CD8-positive, alpha-beta memory T cell (primary cell): ENCODE data around the gene TCTN1. TPM values are rescaled to one million over a fixed set of nuclear protein-coding genes. Genes with fewer than 3 reads are reported as not detected.

Experiments used
- CTCF ChIA-PET: fragments of 350-600 bp; sonication (Branson Sonifier 250); formaldehyde crosslinking; loops from one replicate; lab custom pipeline; 2021; ENCODE audit warnings: antibody characterized with exemption; lab: Charles Lee
- POLR2A ChIA-PET: fragments of 350-600 bp; sonication (Branson Sonifier 250); formaldehyde crosslinking; loops from one replicate; lab custom pipeline; 2021; ENCODE audit warnings: antibody characterized with exemption; lab: Charles Lee
- DNase-seq, 5 donors: peaks; one replicate each; pipeline versions ENCODE4 v3.0.0 to v3.0.0-alpha.2; 2020 to 2022; ENCODE audit warnings: mixed read lengths in 1 of 5
- H3K27ac ChIP-seq: one replicate; pipeline ENCODE4 v1.7.0; 2013; ENCODE audit warnings: low read depth, mild to moderate bottlenecking, low read length, moderate library complexity
- H3K27me3 ChIP-seq: 2 replicates; pipeline ENCODE4 v1.7.0; 2013; ENCODE audit warnings: low read length, mild to moderate bottlenecking; ENCODE audit not compliant: insufficient read depth, poor library complexity, severe bottlenecking
- H3K36me3 ChIP-seq: 2 replicates; pipeline ENCODE4 v1.7.0; 2013; ENCODE audit warnings: mild to moderate bottlenecking, low read length, moderate library complexity; ENCODE audit not compliant: insufficient read depth
- H3K4me1 ChIP-seq: 2 replicates; pipeline ENCODE4 v1.7.0; 2013; ENCODE audit warnings: mild to moderate bottlenecking, low read length, moderate library complexity; ENCODE audit not compliant: insufficient read depth
- H3K4me3 ChIP-seq: 2 replicates; pipeline ENCODE4 v1.7.0; 2013; ENCODE audit warnings: mild to moderate bottlenecking, low read length
- H3K9me3 ChIP-seq: 2 replicates; pipeline ENCODE4 v1.7.0; 2013; ENCODE audit warnings: mild to moderate bottlenecking, low read length
- H3K27ac Mint-ChIP-seq, 8 donors: one replicate each; pipeline ENCODE4 v1.8.0; 2020 to 2021; ENCODE audit warnings: mixed read lengths in 8 of 8, mild to moderate bottlenecking in 6 of 8, inconsistent platforms in 3 of 8, moderate library complexity in 3 of 8
- H3K27me3 Mint-ChIP-seq, 2 donors: one replicate each; pipeline ENCODE4 v1.8.0; 2020 to 2021; ENCODE audit warnings: mixed read lengths in 2 of 2, mild to moderate bottlenecking in 1 of 2, moderate library complexity in 1 of 2
- H3K36me3 Mint-ChIP-seq, 3 donors: one replicate each; pipeline ENCODE4 v1.8.0; 2020 to 2021; ENCODE audit warnings: mixed read lengths in 3 of 3, inconsistent platforms in 1 of 3, mild to moderate bottlenecking in 1 of 3
- H3K4me1 Mint-ChIP-seq, 3 donors: one replicate each; pipeline ENCODE4 v1.8.0; 2020 to 2021; ENCODE audit warnings: mixed read lengths in 3 of 3, inconsistent platforms in 1 of 3, mild to moderate bottlenecking in 1 of 3
- H3K4me3 Mint-ChIP-seq, 7 donors: one replicate each; pipeline ENCODE4 v1.8.0; 2020 to 2021; ENCODE audit warnings: mixed read lengths in 7 of 7, mild to moderate bottlenecking in 6 of 7, moderate library complexity in 4 of 7, inconsistent platforms in 2 of 7
- H3K9me3 Mint-ChIP-seq, 5 donors: one replicate each; pipeline ENCODE4 v1.8.0; 2020 to 2022; ENCODE audit warnings: mixed read lengths in 5 of 5, mild to moderate bottlenecking in 3 of 5, moderate library complexity in 2 of 5, inconsistent platforms in 1 of 5
- polyA plus RNA-seq: library from polyadenylated mRNA; unstranded; fragments of 300-500 nt; fragmentation: Illumina TruSeq; gene quantifications from one replicate; pipeline ENCODE4 v1.2.3, GENCODE V29; 2021
- total RNA-seq, 2 experiments: library from RNA; stranded (reverse); gene quantifications; one replicate each; pipeline ENCODE4 v1.2.3, GENCODE V29; 2021

The TCTN1 gene
- total and polyA plus RNA-seq, 3 experiments from 2014 or later: 4.6 to 11.1 (median 9.8) TPM

DNA sequence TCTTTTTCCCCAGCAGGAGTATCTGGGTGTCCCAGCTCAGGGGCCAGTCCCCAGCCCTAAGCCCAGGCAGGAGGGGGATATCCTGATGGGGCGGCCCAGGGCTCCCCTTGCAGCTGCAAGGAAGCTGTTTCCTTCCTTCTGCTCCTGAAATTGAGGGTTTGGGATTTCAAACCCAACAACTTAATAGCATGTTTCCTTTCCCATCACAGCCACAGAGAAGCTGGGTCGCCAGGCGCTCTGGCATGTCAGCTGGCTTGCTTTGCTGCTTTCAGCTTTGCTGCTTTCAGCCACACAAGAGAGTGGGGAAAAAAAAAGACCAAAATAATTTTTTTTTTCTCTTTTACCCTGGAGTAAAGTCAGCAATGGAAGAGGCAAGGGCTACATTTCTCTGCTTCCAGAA is 44.9 kb downstream of the TCTN1 start:
- H3K27ac ChIP-seq: no peak overlapping the region
- H3K36me3 ChIP-seq: no peaks in the 10 kb centered on the region
- H3K9me3 ChIP-seq: no peaks in the 10 kb centered on the region
- Mint-ChIP-seq H3K4me3 (no peak overlapping the region), H3K27ac (peak overlapping the region in 4 of 8 donors; percentile 32 to 86 (median 60)), H3K27me3 (no peaks in the 10 kb centered on the region), H3K9me3 (no peaks in the 10 kb centered on the region), H3K4me1 (peaks cover 19 to 28% (median 22%) of the 10 kb centered on the region in 3 donors), H3K36me3 (peaks cover 0 to 11% (median 2%) of the 10 kb centered on the region in 3 donors)
- H3K4me1 ChIP-seq: peaks cover 19% of the 10 kb centered on the region
- POLR2A ChIA-PET: no interaction called here
- H3K27me3 ChIP-seq: no peaks in the 10 kb centered on the region
- CTCF ChIA-PET: interaction anchor here (0.6 kb wide), 1 partner anchor 76 kb away, joined by 3 read pairs; no protein-coding TSS in a partner anchor
- no peak for DNase-seq
- H3K4me3 ChIP-seq: no peak overlapping the region

DNA sequence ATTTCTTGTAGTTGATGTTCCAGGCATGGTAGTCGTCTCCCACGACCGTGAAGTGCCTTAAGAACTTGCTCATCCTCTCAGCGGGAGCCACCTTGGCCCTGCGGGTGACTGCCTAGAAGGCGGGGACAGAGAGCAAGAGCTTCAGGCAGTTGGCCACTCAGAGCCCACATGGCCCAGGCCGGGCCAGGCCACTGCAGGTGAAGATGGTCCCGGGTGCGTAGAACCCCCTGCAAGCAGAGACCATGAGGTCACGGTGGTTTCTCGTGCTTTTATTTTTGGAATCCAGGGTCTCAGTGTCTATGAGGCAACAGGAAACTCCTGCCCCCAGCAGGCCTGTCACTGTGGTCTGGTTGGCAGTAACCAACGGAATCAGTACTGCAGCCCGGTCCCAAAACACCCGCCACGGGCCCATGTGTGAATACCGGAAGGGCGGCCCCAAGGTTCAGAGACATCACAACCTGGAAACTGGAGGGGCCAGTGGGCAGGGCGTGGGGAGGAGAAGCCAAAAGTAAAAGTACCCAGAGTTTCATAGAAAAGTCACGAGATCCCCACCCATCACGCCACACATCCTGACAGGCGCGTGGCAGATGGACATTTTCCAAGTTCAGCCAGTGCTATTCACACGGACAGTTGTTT is 47.5 kb downstream of the TCTN1 start:
- peak overlapping the region; percentile 25 for H3K4me3 ChIP-seq
- peak overlapping the region; percentile 25 to 91 (median 81) for H3K4me3 Mint-ChIP-seq
- DNase-seq: peak; percentile 39 to 76 (median 49)
- no peak overlapping the region for H3K27ac ChIP-seq
- peaks cover 8 to 17% (median 15%) of the 10 kb centered on the region in 3 donors for H3K36me3 Mint-ChIP-seq
- no peaks in the 10 kb centered on the region for H3K36me3 ChIP-seq
- no peaks in the 10 kb centered on the region for H3K27me3 ChIP-seq
- H3K27me3 Mint-ChIP-seq: no peaks in the 10 kb centered on the region
- peaks cover 18 to 28% (median 22%) of the 10 kb centered on the region in 3 donors for H3K4me1 Mint-ChIP-seq
- H3K4me1 ChIP-seq: peaks cover 19% of the 10 kb centered on the region
- POLR2A ChIA-PET: no interaction called here
- no peaks in the 10 kb centered on the region for H3K9me3 ChIP-seq
- H3K9me3 Mint-ChIP-seq: peaks cover 11 to 18% (median 12%) of the 10 kb centered on the region in 5 donors
- CTCF ChIA-PET: no interaction called here
- peak overlapping the region; percentile 70 to 98 (median 92) for H3K27ac Mint-ChIP-seq

DNA sequence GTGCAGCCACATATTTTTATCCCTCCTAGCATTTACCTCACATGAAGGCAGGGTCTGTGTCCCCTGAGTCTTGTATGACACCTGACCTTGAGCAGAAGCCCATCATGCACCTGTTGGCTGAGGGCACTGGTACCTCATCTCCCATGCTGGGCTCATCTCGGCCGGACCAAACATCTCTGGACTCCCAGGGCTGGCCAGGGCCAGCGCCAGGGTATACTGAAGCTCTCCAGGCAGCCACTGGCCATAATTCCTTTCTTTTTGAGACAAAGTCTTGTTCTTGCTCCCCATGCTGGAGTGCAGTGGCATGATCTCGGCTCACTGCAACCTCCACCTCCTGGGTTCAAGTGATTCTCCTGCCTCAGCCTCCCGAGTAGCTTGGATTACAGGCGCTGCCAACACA is 53.0 kb downstream of the TCTN1 start:
- POLR2A ChIA-PET: no interaction called here
- CTCF ChIA-PET: no interaction called here

DNA sequence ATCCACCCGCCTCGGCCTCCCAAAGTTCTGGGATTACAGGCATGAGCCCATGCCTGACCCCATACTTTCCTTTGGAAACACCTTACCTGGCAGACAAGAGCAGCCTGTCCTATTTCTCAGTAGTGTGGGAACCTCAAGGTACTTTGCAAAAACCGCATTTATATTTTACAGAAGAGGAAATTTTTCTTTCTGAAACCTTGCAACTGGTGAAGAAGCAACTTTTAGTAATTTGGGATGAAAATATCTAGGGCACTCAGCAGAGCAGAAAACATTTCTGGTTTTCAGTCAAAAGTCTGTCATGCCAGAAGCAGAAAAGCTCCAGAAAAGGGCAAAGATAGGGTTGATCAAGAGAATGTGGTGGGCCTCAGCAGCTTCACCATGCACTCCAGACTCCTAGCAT is 53.7 kb downstream of the TCTN1 start:
- Mint-ChIP-seq H3K4me3 (no peak overlapping the region), H3K9me3 (peaks cover 11 to 22% (median 22%) of the 10 kb centered on the region in 5 donors), H3K36me3 (peaks cover 16 to 31% (median 26%) of the 10 kb centered on the region in 3 donors), H3K4me1 (peaks cover 19 to 26% (median 26%) of the 10 kb centered on the region in 3 donors), H3K27ac (no peak overlapping the region), H3K27me3 (no peaks in the 10 kb centered on the region)
- CTCF ChIA-PET: interaction anchor here (0.6 kb wide), 1 partner anchor 153 kb away, joined by 3 read pairs; no protein-coding TSS in a partner anchor
- POLR2A ChIA-PET: interaction anchor here (0.5 kb wide), 1 partner anchor 236 kb away, joined by 3 read pairs; no protein-coding TSS in a partner anchor
- H3K4me3 ChIP-seq: no peak overlapping the region
- no peaks in the 10 kb centered on the region for H3K9me3 ChIP-seq
- H3K4me1 ChIP-seq: peaks cover 20% of the 10 kb centered on the region
- H3K27me3 ChIP-seq: no peaks in the 10 kb centered on the region
- H3K36me3 ChIP-seq: no peaks in the 10 kb centered on the region
- DNase-seq: no peak
- H3K27ac ChIP-seq: no peak overlapping the region

More for the DNA sequence above, 53.0 kb downstream of the TCTN1 start:
- Histone ChIP-seq H3K4me3 (no peak overlapping the region), H3K4me1 (peaks cover 28% of the 10 kb centered on the region), H3K9me3 (no peaks in the 10 kb centered on the region), H3K36me3 (no peaks in the 10 kb centered on the region), H3K27me3 (no peaks in the 10 kb centered on the region), H3K27ac (no peak overlapping the region)
- peaks cover 23 to 34% (median 34%) of the 10 kb centered on the region in 3 donors for H3K4me1 Mint-ChIP-seq
- peaks cover 16 to 31% (median 24%) of the 10 kb centered on the region in 3 donors for H3K36me3 Mint-ChIP-seq
- H3K27me3 Mint-ChIP-seq: no peaks in the 10 kb centered on the region
- H3K4me3 Mint-ChIP-seq: no peak overlapping the region
- H3K27ac Mint-ChIP-seq: no peak overlapping the region
- peaks cover 11 to 22% (median 22%) of the 10 kb centered on the region in 5 donors for H3K9me3 Mint-ChIP-seq
- no peak for DNase-seq

DNA sequence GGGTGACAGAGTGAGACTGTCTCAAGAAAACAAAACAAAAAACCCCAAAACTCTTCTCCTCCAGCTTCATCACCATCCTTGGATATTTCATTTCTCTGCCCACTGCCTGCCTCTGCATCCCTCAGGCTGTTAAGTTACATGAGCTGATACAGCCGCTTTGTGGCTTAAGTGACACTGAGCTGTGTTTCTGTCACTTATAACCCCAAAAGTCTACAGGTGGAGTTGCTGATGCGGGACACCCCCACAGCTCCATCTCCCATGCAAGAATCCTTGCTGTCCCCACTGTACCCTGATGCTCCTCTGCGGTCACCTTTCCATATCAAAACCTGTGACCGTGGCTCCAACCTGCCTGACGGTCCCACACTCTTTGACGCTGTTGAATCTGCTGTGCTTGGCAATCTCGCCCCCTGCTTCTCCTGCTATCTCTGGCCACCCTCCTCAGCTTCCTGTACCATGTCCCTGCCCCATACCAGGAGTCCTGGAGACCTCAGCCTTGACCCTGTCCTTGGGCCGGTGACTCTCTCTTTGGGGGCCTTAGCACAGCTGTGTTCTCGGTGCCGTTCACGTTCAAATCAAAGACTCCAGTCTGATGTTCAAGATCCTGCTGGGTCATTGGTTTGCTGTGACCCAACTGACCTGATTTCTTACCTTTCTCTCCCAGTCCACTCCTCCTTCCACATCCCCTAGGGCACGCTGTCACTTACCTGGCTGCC is 54.7 kb downstream of the TCTN1 start:
- H3K27ac ChIP-seq: no peak overlapping the region
- DNase-seq: no peak
- H3K9me3 ChIP-seq: no peaks in the 10 kb centered on the region
- Mint-ChIP-seq H3K36me3 (peaks cover 19 to 31% (median 28%) of the 10 kb centered on the region in 3 donors), H3K9me3 (peaks cover 11 to 22% (median 22%) of the 10 kb centered on the region in 5 donors), H3K27ac (peak overlapping the region in 6 of 8 donors; percentile 23 to 92 (median 44)), H3K4me3 (peak overlapping the region in 2 of 7 donors; percentile 7 to 25), H3K27me3 (no peaks in the 10 kb centered on the region), H3K4me1 (peaks cover 17 to 22% (median 22%) of the 10 kb centered on the region in 3 donors)
- H3K27me3 ChIP-seq: no peaks in the 10 kb centered on the region
- no peak overlapping the region for H3K4me3 ChIP-seq
- no peaks in the 10 kb centered on the region for H3K36me3 ChIP-seq
- POLR2A ChIA-PET: no interaction called here
- peaks cover 19% of the 10 kb centered on the region for H3K4me1 ChIP-seq
- CTCF ChIA-PET: no interaction called here

DNA sequence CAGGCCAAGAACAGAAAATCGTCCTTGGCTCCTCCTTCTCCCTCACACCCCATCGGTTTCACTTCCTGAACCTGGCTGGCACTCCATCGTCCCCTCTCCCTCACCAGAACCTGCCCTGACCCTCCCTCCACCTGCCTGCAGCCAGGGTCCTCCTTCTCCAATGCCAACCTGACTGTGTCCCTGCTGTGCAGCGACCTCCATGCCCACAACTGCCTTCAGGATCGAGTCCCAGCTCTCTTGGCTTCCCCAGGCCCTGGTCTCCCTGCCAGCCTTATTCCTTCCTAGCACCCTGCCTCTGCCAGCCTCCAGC is 55.2 kb downstream of the TCTN1 start:
- peak overlapping the region in 6 of 8 donors; percentile 4 to 74 (median 36) for H3K27ac Mint-ChIP-seq
- Histone ChIP-seq H3K4me1 (peaks cover 19% of the 10 kb centered on the region), H3K36me3 (no peaks in the 10 kb centered on the region), H3K9me3 (no peaks in the 10 kb centered on the region), H3K27ac (no peak overlapping the region), H3K27me3 (no peaks in the 10 kb centered on the region), H3K4me3 (no peak overlapping the region)
- DNase-seq: no peak
- peak overlapping the region in 2 of 7 donors; percentile 25 to 45 for H3K4me3 Mint-ChIP-seq
- peaks cover 17 to 22% (median 22%) of the 10 kb centered on the region in 3 donors for H3K4me1 Mint-ChIP-seq
- H3K36me3 Mint-ChIP-seq: peaks cover 21 to 29% (median 29%) of the 10 kb centered on the region in 3 donors
- CTCF ChIA-PET: no interaction called here
- H3K9me3 Mint-ChIP-seq: peaks cover 9 to 22% (median 20%) of the 10 kb centered on the region in 5 donors
- H3K27me3 Mint-ChIP-seq: no peaks in the 10 kb centered on the region
- POLR2A ChIA-PET: no interaction called here

DNA sequence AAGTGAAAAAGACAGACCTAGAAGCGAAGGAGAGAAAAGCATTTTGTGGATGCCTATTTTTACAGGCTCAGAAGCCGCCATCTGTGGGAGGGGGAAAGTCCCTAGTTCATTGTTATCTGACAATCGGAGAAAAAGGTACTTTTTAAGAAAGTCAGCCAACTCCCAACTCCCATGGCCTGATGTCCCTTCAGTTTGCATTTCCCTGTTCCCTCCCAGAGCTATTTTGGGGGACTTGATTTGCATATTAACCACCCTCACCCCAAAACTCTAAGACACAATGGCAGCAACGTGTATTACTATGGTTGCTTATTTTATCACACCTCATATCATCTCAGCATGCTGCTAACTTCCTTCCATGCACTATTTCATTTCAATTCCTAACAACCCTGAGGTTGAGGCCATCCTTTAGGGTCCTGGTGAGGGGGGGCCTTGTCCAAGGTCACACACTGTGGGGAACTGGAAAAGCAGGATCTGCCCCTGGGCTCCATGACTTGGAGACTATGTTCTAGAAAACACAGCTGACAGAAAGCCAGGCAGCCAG is 56.3 kb downstream of the TCTN1 start:
- peak overlapping the region in 6 of 8 donors; percentile 51 to 93 (median 68) for H3K27ac Mint-ChIP-seq
- POLR2A ChIA-PET: no interaction called here
- no peak overlapping the region for H3K27ac ChIP-seq

More for the DNA sequence above, 56.3 kb downstream of the TCTN1 start:
- Histone ChIP-seq H3K4me1 (peaks cover 19% of the 10 kb centered on the region), H3K27me3 (no peaks in the 10 kb centered on the region), H3K36me3 (no peaks in the 10 kb centered on the region), H3K9me3 (no peaks in the 10 kb centered on the region), H3K4me3 (no peak overlapping the region)
- peaks cover 14 to 25% (median 22%) of the 10 kb centered on the region in 3 donors for H3K36me3 Mint-ChIP-seq
- peaks cover 0 to 13% (median 11%) of the 10 kb centered on the region in 5 donors for H3K9me3 Mint-ChIP-seq
- no peaks in the 10 kb centered on the region for H3K27me3 Mint-ChIP-seq
- H3K4me3 Mint-ChIP-seq: no peak overlapping the region
- CTCF ChIA-PET: no interaction called here
- H3K4me1 Mint-ChIP-seq: peaks cover 17 to 22% (median 22%) of the 10 kb centered on the region in 3 donors
- DNase-seq: no peak
